Neural progenitor cell (in vitro differentiated cells): Measurements from ENCODE around the gene TLL2. TPM values are rescaled to one million over a fixed set of nuclear protein-coding genes. Genes with fewer than 3 reads are reported as not detected.

ENCODE experiments used
- DNase-seq: peaks from one replicate; pipeline ENCODE4 v3.0.0-alpha.2; 2016; ENCODE audit warnings: low spot score
- H2AFZ ChIP-seq: fragments of 200-600 bp; sonication (generic); replicated peaks from 2 replicates; pipeline ENCODE4 v1.6.1; 2016; ENCODE audit warnings: antibody characterized with exemption
- H3F3A ChIP-seq: fragments of 200-600 bp; sonication (generic); 2 replicates; pipeline ENCODE4 v1.6.1; 2016; ENCODE audit warnings: antibody characterized with exemption, low read depth
- H3K27ac ChIP-seq: fragments of 200-600 bp; sonication (generic); 2 replicates; pipeline ENCODE4 v1.5.1; 2016; ENCODE audit warnings: mild to moderate bottlenecking
- H3K27me3 ChIP-seq: fragments of 200-600 bp; sonication (generic); 2 replicates; pipeline ENCODE4 v1.6.1; 2016; ENCODE audit warnings: mild to moderate bottlenecking, moderate library complexity
- H3K36me3 ChIP-seq: fragments of 200-600 bp; sonication (generic); 2 replicates; pipeline ENCODE4 v1.5.1; 2016
- H3K4me1 ChIP-seq: fragments of 200-600 bp; sonication (generic); 2 replicates; pipeline ENCODE4 v1.6.1; 2016; ENCODE audit warnings: mixed run types
- H3K4me2 ChIP-seq: fragments of 200-600 bp; sonication (generic); 2 replicates; pipeline ENCODE4 v1.6.1; 2016
- H3K4me3 ChIP-seq: fragments of 200-600 bp; sonication (generic); 2 replicates; pipeline ENCODE4 v1.5.1; 2016
- H3K79me2 ChIP-seq: fragments of 200-600 bp; sonication (generic); 2 replicates; pipeline ENCODE4 v1.6.1; 2016; ENCODE audit warnings: low read depth
- H3K9ac ChIP-seq: fragments of 200-600 bp; sonication (generic); 2 replicates; pipeline ENCODE4 v1.6.1; 2016
- H3K9me3 ChIP-seq: fragments of 200-600 bp; sonication (generic); 2 replicates; pipeline ENCODE4 v1.5.1; 2016; ENCODE audit warnings: low read depth
- H4K20me1 ChIP-seq: fragments of 200-600 bp; sonication (generic); 2 replicates; pipeline ENCODE4 v1.6.1; 2016; ENCODE audit warnings: low read depth
- H3K27ac Mint-ChIP-seq: 3 replicates; pipeline ENCODE4 v1.8.0; 2021; ENCODE audit warnings: mixed read lengths
- H3K27me3 Mint-ChIP-seq: 2 replicates; pipeline ENCODE4 v1.8.0; 2022; ENCODE audit warnings: low read depth, mild to moderate bottlenecking, inconsistent platforms, moderate library complexity, mixed read lengths; ENCODE audit not compliant: insufficient read depth
- H3K36me3 Mint-ChIP-seq: 3 replicates; pipeline ENCODE4 v1.8.0; 2021; ENCODE audit warnings: mixed read lengths
- H3K4me1 Mint-ChIP-seq: 3 replicates; pipeline ENCODE4 v1.8.0; 2021; ENCODE audit warnings: mixed read lengths
- H3K4me3 Mint-ChIP-seq: 3 replicates; pipeline ENCODE4 v1.8.0; 2021; ENCODE audit warnings: mild to moderate bottlenecking, moderate library complexity, mixed read lengths
- H3K9me3 Mint-ChIP-seq: 3 replicates; pipeline ENCODE4 v1.8.0; 2020; ENCODE audit warnings: mixed read lengths
- EZH2 ChIP-seq: fragments of 200-600 bp; sonication (generic); IDR thresholded peaks from 2 replicates; pipeline ENCODE4 v1.6.1; 2017; ENCODE audit warnings: antibody characterized with exemption, mild to moderate bottlenecking, moderate library complexity
- EZH2phosphoT487 ChIP-seq: fragments of 200-600 bp; sonication (generic); IDR thresholded peaks from 2 replicates; pipeline ENCODE4 v1.6.1; 2017; ENCODE audit warnings: antibody characterized with exemption
- total RNA-seq: library from RNA; depleted of rRNA; stranded (reverse); fragments of >200 nt; gene quantifications from 2 replicates; pipeline ENCODE4 v1.2.3, GENCODE V29; 2015; ENCODE audit warnings: low replicate concordance
- TF ChIP-seq, protein P1 (sequence below): fragments of 200-600 bp; sonication (generic); IDR thresholded peaks from 2 replicates; pipeline ENCODE4 v1.5.1; 2017; ENCODE audit warnings: antibody characterized with exemption, mild to moderate bottlenecking

TLL2 gene
- total RNA-seq, 1 donor from 2014 or later: 0.22 TPM

DNA sequence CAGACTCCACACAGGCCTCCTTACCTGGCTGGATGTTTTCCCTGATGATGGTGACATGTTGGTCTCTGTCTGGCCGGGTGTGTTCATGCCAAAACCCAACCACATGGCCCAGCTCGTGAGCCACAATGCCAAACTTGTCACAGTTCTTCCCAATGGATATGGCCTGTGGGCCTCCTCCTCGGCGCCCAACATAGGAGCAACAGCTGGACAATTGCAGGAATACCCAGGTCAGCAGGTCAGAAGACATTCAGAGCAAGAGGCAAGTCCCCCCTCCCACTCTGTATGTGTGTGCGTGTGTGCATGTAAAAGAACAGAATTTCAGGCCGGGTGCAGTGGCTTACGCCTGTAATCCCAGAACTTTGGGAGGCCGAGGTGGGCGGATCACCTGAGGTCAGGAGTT, 91.2 kb downstream of the TLL2 start:
- TF ChIP-seq, protein P1, sequence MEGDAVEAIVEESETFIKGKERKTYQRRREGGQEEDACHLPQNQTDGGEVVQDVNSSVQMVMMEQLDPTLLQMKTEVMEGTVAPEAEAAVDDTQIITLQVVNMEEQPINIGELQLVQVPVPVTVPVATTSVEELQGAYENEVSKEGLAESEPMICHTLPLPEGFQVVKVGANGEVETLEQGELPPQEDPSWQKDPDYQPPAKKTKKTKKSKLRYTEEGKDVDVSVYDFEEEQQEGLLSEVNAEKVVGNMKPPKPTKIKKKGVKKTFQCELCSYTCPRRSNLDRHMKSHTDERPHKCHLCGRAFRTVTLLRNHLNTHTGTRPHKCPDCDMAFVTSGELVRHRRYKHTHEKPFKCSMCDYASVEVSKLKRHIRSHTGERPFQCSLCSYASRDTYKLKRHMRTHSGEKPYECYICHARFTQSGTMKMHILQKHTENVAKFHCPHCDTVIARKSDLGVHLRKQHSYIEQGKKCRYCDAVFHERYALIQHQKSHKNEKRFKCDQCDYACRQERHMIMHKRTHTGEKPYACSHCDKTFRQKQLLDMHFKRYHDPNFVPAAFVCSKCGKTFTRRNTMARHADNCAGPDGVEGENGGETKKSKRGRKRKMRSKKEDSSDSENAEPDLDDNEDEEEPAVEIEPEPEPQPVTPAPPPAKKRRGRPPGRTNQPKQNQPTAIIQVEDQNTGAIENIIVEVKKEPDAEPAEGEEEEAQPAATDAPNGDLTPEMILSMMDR: no peak
- TF ChIP-seq EZH2phosphoT487: no peak
- no peak for TF ChIP-seq EZH2
- peaks cover 3% of the 10 kb centered on the region for H3K27me3 Mint-ChIP-seq
- no peak overlapping the region for H3K4me2 ChIP-seq
- H3K27ac ChIP-seq: no peak overlapping the region
- H2AFZ ChIP-seq: no peak overlapping the region
- H3K4me3 Mint-ChIP-seq: no peak overlapping the region
- H3K27me3 ChIP-seq: no peaks in the 10 kb centered on the region
- no peaks in the 10 kb centered on the region for H4K20me1 ChIP-seq
- H3K4me1 ChIP-seq: peaks cover 2% of the 10 kb centered on the region
- H3K36me3 ChIP-seq: no peaks in the 10 kb centered on the region
- H3K4me1 Mint-ChIP-seq: peaks cover 12% of the 10 kb centered on the region
- H3F3A ChIP-seq: no peaks in the 10 kb centered on the region
- no peak overlapping the region for H3K27ac Mint-ChIP-seq
- H3K9me3 ChIP-seq: no peaks in the 10 kb centered on the region
- no peak for DNase-seq
- H3K4me3 ChIP-seq: no peak overlapping the region
- no peaks in the 10 kb centered on the region for H3K79me2 ChIP-seq
- H3K36me3 Mint-ChIP-seq: no peaks in the 10 kb centered on the region
- no peaks in the 10 kb centered on the region for H3K9me3 Mint-ChIP-seq
- H3K9ac ChIP-seq: no peak overlapping the region

DNA sequence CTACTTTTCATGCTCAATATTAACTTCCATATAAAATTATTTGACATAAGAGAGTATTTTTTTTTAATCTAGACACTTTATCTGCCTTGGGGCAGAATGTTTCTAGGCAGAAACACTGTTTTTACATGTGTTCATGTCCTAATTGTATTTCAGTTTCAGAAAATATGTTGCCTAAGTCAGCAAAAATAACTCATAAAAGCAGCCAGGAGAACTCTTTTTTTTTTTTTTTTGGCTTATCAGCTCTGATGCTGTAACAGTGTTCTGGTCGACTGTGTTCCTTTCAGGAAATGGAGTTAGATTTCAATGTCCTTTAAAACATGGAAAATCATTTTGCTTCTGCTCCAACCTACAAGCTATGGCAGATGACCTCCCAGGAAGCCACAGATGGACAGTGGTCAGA, 91.7 kb downstream of the TLL2 start:
- H3K27ac ChIP-seq: no peak overlapping the region
- Mint-ChIP-seq H3K4me3 (no peak overlapping the region), H3K9me3 (no peaks in the 10 kb centered on the region), H3K27ac (no peak overlapping the region), H3K36me3 (no peaks in the 10 kb centered on the region), H3K27me3 (peaks cover 3% of the 10 kb centered on the region), H3K4me1 (peaks cover 12% of the 10 kb centered on the region)
- H3K4me1 ChIP-seq: peaks cover 7% of the 10 kb centered on the region
- no peaks in the 10 kb centered on the region for H3K36me3 ChIP-seq
- no peak for TF ChIP-seq EZH2
- TF ChIP-seq, protein P1: no peak
- TF ChIP-seq EZH2phosphoT487: no peak
- H4K20me1 ChIP-seq: no peaks in the 10 kb centered on the region
- H2AFZ ChIP-seq: no peak overlapping the region
- no peaks in the 10 kb centered on the region for H3F3A ChIP-seq
- H3K79me2 ChIP-seq: no peaks in the 10 kb centered on the region
- no peaks in the 10 kb centered on the region for H3K27me3 ChIP-seq
- no peaks in the 10 kb centered on the region for H3K9me3 ChIP-seq
- H3K4me3 ChIP-seq: no peak overlapping the region
- no peak for DNase-seq
- H3K9ac ChIP-seq: no peak overlapping the region
- H3K4me2 ChIP-seq: no peak overlapping the region

DNA sequence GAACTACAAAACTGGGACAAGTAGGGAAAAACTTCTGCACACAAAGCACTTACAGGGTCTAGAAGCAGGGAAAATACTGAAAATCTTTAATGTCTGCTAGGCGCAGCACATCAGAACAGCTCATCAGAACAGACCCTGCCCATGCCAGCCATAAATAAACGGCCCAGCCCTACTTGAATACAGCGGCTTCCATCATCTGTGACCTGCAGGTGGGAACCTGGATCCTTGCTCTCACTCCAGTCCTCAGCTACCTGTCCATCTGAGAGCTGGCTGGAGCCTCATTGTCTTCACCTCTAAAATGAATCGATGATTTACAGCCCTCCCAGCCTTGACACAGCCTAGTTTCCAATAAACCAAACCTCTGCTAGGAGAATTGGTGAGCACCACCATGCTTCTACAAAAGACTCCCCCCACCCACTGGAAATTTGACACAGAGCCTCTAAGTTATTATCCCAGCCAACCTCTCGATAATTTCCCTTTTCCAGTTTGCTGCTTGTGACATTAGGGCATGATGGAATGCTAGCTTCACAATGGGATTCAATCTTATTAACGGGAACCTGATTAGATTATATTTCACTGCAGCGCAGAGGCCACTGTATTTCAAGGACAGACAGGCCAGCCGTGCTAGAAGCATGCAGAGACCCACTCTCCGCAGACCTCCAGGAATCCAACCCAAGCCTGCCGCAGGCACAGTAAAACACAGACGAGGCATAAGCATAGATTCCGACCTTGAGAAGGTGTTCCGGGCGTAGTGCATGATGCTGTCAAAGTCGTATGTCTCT, 93.3 kb downstream of the TLL2 start:
- no peak overlapping the region for H3K4me3 ChIP-seq
- H3K79me2 ChIP-seq: no peaks in the 10 kb centered on the region
- no peaks in the 10 kb centered on the region for H3K9me3 ChIP-seq
- H3K36me3 ChIP-seq: no peaks in the 10 kb centered on the region
- H3K36me3 Mint-ChIP-seq: no peaks in the 10 kb centered on the region
- H3F3A ChIP-seq: peaks cover 2% of the 10 kb centered on the region
- no peak for TF ChIP-seq EZH2phosphoT487
- TF ChIP-seq, protein P1: no peak
- TF ChIP-seq EZH2: no peak
- no peaks in the 10 kb centered on the region for H3K9me3 Mint-ChIP-seq
- H3K4me1 ChIP-seq: peaks cover 11% of the 10 kb centered on the region
- no peaks in the 10 kb centered on the region for H3K27me3 ChIP-seq
- H3K9ac ChIP-seq: no peak overlapping the region
- DNase-seq: no peak
- no peak overlapping the region for H2AFZ ChIP-seq
- H3K4me2 ChIP-seq: no peak overlapping the region
- H3K27ac ChIP-seq: no peak overlapping the region
- peaks cover 3% of the 10 kb centered on the region for H3K27me3 Mint-ChIP-seq
- H3K4me1 Mint-ChIP-seq: peaks cover 12% of the 10 kb centered on the region
- H3K4me3 Mint-ChIP-seq: no peak overlapping the region
- H3K27ac Mint-ChIP-seq: no peak overlapping the region
- H4K20me1 ChIP-seq: no peaks in the 10 kb centered on the region
